GM19025 (cell line): ENCODE results near the gene GAB1.
"Not testable (repeated sequence)": the region's sequence is repeated elsewhere in the genome, so short reads cannot be mapped to it uniquely, and the experiment has no call there.

Source experiments
- ATAC-seq: cut with Tn5 transposase; IDR thresholded peaks from one replicate; pipeline ENCODE4 v1.9.1; 2021; ENCODE audit warnings: mild to moderate bottlenecking, low read depth, moderate library complexity; ENCODE audit not compliant: unreplicated experiment

The GAB1 gene

GRCh38 chr4:143337600-143338287, 1.1 kb downstream of the GAB1 start:
- no peak for ATAC-seq

- ATAC-seq, result no peak
Observed at GRCh38 chr4:143338313-143338712, 1.6 kb downstream of the GAB1 start.

DNA sequence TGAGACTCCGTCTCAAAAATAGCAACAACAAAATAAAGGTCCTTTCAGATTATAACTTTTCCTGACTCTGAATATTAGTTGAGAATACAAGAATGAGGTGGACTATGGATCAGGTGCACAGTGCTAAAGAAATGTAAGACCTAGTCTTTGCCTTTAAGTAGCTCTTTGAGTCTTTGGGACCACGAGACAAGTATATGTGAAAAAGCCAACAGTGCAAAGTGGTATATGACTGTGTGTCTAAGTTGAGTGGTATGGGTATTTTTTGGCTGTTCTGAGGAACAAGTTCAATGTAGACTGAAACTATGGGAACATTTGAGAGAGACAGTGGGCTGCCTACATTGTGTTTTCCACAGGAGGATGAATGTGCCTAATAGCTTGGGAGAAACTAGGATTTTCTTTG, 2.8 kb downstream of the GAB1 start:
- ATAC-seq, result no peak

GRCh38 chr4:143341186-143341755, 4.6 kb downstream of the GAB1 start:
- no peak for ATAC-seq

GRCh38 chr4:143343276-143343831, 6.7 kb downstream of the GAB1 start:
- no peak for ATAC-seq

- ATAC-seq, result no peak
Observed at GRCh38 chr4:143344041-143344440, 7.4 kb downstream of the GAB1 start.

GRCh38 chr4:143344774-143345173, 8.1 kb downstream of the GAB1 start:
- no peak for ATAC-seq

DNA sequence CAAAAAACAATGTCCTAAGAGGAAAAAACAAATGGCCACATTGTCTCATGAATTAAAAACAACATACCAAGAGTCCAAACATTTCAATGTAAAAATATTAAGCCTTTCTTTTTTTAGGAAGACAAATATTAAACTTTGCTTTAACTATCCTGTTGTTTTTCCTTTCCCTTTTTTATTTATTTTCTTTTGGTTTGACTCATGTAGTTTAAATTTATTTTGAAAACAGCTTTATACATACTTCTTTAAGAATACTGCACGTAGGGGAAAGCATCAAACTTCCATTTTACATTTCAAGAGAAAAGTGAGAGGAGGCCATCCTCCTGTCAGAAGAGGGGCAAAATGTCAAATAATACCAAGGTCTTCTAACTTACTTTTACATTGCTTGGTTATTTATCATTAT, 8.7 kb downstream of the GAB1 start:
- no peak for ATAC-seq

GRCh38 chr4:143346206-143346605, 9.5 kb downstream of the GAB1 start:
- ATAC-seq, result no peak

DNA sequence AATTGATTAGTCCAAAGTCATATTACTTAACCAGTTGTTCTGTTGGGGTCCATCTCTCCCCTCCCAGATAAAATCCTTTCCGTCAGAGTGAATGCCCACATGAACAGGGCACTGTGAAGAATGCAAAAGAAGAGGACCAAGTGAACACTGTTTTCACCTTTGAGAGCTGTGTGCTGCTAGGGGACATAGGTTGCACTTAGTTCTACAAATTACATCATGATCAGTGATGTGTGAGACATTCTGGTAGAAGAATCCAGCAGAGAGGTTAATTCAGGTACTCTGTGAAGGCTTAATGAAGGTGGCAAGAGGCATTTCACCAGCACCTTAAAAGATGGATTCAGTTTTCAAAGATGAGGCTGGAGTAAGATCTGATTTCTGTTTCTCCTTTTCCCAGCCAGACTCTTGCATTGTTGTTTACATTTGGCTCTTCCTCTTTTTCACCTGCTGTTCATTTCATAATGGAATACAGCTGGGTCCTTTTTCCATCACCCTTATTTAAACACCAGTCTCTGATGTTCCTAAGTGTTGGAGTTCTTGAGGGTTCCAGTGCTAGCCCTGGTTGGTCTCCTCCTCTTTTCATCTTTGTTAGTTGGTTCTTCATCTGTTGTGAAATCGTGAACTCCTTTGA, 10.9 kb downstream of the GAB1 start:
- ATAC-seq, result no peak

DNA sequence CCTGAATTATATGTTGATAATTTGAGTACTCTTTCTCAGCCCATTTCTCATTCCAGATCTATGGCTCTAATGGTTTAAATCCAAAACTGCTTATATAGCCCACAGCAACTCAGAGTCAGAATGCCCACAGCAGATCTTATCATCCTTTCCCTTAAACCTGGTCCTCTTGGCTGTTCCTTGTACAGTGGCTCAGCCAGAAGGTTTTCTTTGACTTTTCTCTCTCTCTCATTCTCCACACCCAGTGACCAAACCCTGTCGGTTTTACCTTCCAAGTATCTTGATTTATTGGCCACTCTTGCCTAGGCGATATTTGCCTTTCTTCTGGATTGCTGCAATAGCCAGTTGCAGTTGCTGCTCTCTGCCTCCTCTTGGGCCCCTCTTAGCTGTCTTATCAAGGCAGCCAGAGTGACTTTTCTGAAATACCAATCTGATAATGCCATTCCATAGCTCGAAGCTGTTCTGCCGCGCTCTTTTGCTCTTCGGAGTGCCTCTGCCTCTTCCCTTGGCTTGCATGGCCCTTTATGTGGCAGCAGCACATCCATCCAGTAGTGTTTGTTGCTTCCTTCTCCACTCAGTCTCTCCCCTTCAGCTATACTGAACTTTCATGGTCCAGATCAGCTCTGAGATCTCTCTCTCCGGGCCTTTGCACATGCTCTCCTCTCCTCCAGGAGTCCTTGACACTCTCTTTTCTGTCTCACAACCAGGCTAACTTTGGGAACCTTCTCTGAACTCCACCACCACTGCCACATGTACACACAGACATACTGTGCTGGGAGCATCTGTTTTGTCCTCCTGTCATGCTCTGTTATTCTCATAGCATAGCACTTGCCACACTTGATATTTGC, 11.8 kb downstream of the GAB1 start:
- no peak for ATAC-seq

GRCh38 chr4:143349858-143350527, 13.3 kb downstream of the GAB1 start:
- not testable (repeated sequence) for ATAC-seq

DNA sequence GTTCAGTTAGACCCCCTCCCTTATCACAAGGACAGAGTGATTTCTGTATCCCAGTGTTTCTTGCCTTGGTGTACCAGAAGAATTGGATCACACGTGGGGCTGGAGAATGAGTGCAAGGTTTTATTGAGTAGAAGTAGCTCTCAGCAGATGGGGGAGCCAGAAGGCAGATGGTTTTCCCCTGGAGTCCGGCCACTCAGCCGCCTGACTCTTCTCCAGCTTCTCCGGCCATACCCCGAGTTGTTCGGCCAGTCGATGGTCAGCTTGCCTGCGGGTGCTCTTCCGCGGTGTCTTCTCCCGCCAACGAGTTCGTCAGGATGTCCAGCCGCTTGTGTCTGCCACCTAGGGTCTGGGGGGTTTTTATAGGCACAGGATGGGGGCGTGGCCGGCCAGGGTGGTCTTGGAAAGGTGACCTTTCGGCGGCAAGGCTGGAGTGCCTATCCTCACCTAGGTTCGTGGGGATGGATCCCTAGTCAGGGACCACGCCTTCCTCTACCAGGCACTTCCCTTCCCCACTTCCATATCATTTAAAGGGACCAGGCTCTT, 14.5 kb downstream of the GAB1 start:
- no peak for ATAC-seq

- ATAC-seq, result no peak
Observed at GRCh38 chr4:143351774-143352451, 15.2 kb downstream of the GAB1 start.

GRCh38 chr4:143352720-143353119, 16.0 kb downstream of the GAB1 start:
- ATAC-seq, result no peak

GRCh38 chr4:143353797-143354196, 17.1 kb downstream of the GAB1 start:
- ATAC-seq, result no peak

DNA sequence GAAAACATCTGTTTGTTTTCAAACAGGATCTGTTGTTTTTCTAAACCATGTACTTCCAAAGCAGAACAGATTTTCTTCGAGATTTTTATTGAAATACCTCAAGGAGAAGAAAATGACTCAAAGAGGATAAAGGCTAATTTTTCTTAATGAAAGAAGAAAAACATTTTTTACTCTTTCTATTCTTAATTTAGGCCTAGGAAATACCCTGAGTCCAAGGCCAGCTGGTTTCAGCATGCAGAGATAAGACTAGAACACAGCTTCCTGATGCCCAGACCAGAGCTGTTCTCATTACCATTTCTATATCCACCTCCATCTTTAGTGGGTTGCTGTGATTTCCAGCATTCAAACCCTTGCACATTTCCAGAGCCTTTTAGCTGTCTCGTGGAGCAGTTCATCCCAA, 18.3 kb downstream of the GAB1 start:
- ATAC-seq, result peak; percentile 24

DNA sequence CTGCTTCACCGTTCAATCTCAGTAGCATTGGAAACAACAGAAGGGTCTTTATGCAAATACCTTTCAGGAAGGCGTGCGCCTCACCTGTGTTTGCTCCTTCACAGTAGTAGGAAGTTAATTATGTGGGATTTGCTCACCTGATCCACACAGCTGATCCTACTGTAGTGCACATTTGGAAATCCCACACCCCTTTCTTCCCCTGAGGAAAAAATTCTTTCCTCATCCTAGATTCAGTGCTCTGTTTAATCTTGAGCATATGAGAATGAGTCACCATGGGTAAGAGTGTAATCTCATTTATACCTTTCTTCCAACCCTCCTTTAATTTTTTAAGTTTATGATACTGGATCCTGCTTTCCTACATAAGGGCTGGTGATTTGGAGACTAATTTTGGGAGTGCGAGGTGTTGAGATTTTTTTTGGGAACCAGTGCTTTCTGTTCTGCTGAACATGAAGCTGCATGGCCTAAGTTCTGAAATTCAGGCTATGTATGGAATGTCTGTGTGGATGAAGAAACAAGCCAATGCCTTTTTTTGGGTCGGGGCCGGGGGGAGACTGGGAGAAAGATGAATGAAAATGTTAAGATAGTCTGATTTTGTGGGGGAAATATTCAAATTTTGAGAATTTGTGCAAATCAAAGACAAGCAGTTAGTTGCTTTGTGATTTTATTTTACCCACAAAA, 19.0 kb downstream of the GAB1 start:
- ATAC-seq, result no peak

DNA sequence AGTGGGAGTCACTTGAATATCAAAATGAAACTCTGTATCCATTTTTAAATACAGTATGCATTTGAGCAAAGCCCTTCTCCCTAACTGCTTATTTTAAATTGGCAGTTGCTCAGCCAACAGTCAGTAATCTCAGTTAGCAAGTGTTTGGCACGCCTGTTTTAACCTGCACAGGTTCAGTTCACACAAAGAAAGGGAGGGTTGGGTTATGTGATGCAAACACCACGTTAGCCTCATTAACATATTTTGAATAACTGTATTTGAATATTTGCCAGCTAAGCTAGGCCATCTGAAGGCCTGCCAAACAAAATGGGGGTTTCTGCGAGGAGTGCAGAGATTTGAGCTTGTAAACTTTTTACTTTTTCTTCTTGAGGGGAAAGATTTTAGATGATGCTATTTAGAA, 19.8 kb downstream of the GAB1 start:
- no peak for ATAC-seq
